Endodermal cell (in vitro differentiated cells): ENCODE data around the gene TMEM138. TPM values are rescaled to one million over a fixed set of nuclear protein-coding genes. Genes with fewer than 3 reads are reported as not detected.
A peak's percentile ranks its signal among the peaks of the same experiment; 100 is the strongest.

ENCODE experiments used
- DNase-seq: peaks from one replicate; pipeline ENCODE4 v3.0.0-alpha.2; 2017
- H3K27ac ChIP-seq: 2 replicates; pipeline ENCODE4 v1.5.1; 2013; ENCODE audit warnings: mild to moderate bottlenecking, low read depth, low read length, moderate library complexity
- H3K27me3 ChIP-seq: 2 replicates; pipeline ENCODE4 v1.6.1; 2013; ENCODE audit warnings: mild to moderate bottlenecking, low read length, moderate library complexity; ENCODE audit not compliant: insufficient read depth, control insufficient read depth, poor library complexity, severe bottlenecking
- H3K36me3 ChIP-seq: 2 replicates; pipeline ENCODE4 v1.7.0; 2013; ENCODE audit warnings: mild to moderate bottlenecking, low read length, moderate library complexity; ENCODE audit not compliant: control insufficient read depth, insufficient read depth
- H3K4me1 ChIP-seq: one replicate; pipeline ENCODE4 v1.7.0; 2013; ENCODE audit warnings: low read length; ENCODE audit not compliant: control insufficient read depth, insufficient read depth
- H3K4me3 ChIP-seq: 2 replicates; pipeline ENCODE4 v1.5.1; 2013; ENCODE audit warnings: mild to moderate bottlenecking, low read length, moderate library complexity
- H3K9ac ChIP-seq: 2 replicates; pipeline ENCODE4 v1.6.1; 2013; ENCODE audit warnings: mild to moderate bottlenecking, low read length, moderate library complexity; ENCODE audit not compliant: poor library complexity, severe bottlenecking; ENCODE audit errors: extremely low read depth
- H3K9me3 ChIP-seq: 2 replicates; pipeline ENCODE4 v1.6.1; 2013; ENCODE audit warnings: mild to moderate bottlenecking, low read length, moderate library complexity; ENCODE audit not compliant: control insufficient read depth
- H3K27ac Mint-ChIP-seq: 2 replicates; pipeline ENCODE4 v1.8.0; 2020; ENCODE audit warnings: mixed read lengths
- H3K27me3 Mint-ChIP-seq: 2 replicates; pipeline ENCODE4 v1.8.0; 2021; ENCODE audit warnings: mild to moderate bottlenecking, mixed read lengths; ENCODE audit not compliant: insufficient read depth
- H3K36me3 Mint-ChIP-seq: 2 replicates; pipeline ENCODE4 v1.8.0; 2020; ENCODE audit warnings: low read depth, mixed read lengths
- H3K4me1 Mint-ChIP-seq: 2 replicates; pipeline ENCODE4 v1.8.0; 2020; ENCODE audit warnings: mixed read lengths
- H3K4me3 Mint-ChIP-seq: 2 replicates; pipeline ENCODE4 v1.8.0; 2020; ENCODE audit warnings: mild to moderate bottlenecking, moderate library complexity, mixed read lengths
- H3K9me3 Mint-ChIP-seq: 2 replicates; pipeline ENCODE4 v1.8.0; 2020; ENCODE audit warnings: mild to moderate bottlenecking, mixed read lengths
- WGBS, 2 experiments: methylation state at CpG; one replicate each; pipeline versions ENCODE4 v1.1.5 to v1.1.7; 2013; ENCODE audit warnings: missing lambda C conversion rate in 2 of 2, mixed read lengths in 1 of 2; ENCODE audit not compliant: insufficient coverage in 1 of 2, insufficient read length in 1 of 2; 5-methylcytosine and 5-hydroxymethylcytosine counted together
- total RNA-seq, 2 donors: library from RNA; stranded (reverse); fragmentation: NEBNext Ultra II Directional in 1 of 2; extraction: Animal tissue kit (Norgen Biotek cat#: 25700) in 1 of 2; gene quantifications; 2 replicates in 1 of 2; 3 replicates in 1 of 2; pipeline ENCODE4 v1.2.1, GENCODE V29; 2021
- TF ChIP-seq, protein P1 (sequence below): fragments of 200-600 bp; sonication (generic); conservative IDR thresholded peaks from 2 replicates; pipeline ENCODE4 v1.5.0; 2021; ENCODE audit warnings: antibody characterized with exemption, mild to moderate bottlenecking

Gene TMEM138
- total RNA-seq, 2 donors from 2014 or later, result 26.5 to 29.3 TPM

DNA sequence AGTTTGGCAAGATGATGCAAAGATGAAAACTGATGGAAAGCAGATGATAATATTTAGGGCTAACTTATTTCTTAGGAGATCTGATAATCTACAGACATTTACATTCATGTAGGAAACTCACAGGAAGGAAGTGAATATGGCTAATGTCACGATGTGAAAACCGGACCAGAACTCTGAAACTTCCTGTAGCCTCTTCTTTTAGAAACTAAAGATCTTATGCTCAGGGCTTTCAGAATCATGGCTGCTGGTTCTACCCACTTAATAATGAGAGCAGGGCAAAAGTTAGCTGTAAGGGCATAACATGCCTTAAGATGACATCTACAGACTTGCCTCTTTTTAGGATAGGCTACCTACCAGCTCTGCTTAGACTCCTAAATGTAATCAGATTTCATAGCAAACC lies 52.4 kb downstream of the TMEM138 start:
- TF ChIP-seq, protein P1, sequence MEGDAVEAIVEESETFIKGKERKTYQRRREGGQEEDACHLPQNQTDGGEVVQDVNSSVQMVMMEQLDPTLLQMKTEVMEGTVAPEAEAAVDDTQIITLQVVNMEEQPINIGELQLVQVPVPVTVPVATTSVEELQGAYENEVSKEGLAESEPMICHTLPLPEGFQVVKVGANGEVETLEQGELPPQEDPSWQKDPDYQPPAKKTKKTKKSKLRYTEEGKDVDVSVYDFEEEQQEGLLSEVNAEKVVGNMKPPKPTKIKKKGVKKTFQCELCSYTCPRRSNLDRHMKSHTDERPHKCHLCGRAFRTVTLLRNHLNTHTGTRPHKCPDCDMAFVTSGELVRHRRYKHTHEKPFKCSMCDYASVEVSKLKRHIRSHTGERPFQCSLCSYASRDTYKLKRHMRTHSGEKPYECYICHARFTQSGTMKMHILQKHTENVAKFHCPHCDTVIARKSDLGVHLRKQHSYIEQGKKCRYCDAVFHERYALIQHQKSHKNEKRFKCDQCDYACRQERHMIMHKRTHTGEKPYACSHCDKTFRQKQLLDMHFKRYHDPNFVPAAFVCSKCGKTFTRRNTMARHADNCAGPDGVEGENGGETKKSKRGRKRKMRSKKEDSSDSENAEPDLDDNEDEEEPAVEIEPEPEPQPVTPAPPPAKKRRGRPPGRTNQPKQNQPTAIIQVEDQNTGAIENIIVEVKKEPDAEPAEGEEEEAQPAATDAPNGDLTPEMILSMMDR, result no peak
- Histone ChIP-seq H3K36me3 (peaks cover 99% of the 10 kb centered on the region), H3K4me3 (no peak overlapping the region), H3K4me1 (no peaks in the 10 kb centered on the region), H3K27ac (no peak overlapping the region), H3K9me3 (no peaks in the 10 kb centered on the region), H3K9ac (no peak overlapping the region), H3K27me3 (no peaks in the 10 kb centered on the region)
- no peaks in the 10 kb centered on the region for H3K27me3 Mint-ChIP-seq
- 98 to 100% methylated on average over 2 of the region's 2 CpGs for WGBS, 2 experiments
- H3K36me3 Mint-ChIP-seq, result peaks cover 92% of the 10 kb centered on the region
- no peak for DNase-seq
- H3K4me3 Mint-ChIP-seq, result no peak overlapping the region
- no peaks in the 10 kb centered on the region for H3K9me3 Mint-ChIP-seq
- peak overlapping the region; percentile 23 for H3K27ac Mint-ChIP-seq
- no peaks in the 10 kb centered on the region for H3K4me1 Mint-ChIP-seq

DNA sequence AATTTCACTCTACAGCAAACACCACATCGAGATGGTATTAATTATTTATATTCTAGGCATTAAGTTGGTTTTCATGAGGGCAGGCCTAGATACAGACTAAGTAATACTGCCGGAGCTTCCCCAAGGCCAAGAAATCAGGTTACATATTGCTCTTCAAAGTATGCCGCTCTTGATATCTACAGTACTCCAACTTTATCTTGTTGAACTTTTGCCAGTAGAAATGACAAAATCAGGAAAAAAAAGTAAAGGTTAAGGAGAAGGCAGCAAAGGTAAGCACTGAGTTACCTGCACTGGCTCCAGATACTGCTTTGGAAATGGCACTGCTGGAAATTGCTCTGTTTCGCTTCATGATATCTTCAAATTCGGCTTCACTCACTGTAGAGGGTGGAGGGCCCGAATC lies 53.2 kb downstream of the TMEM138 start:
- WGBS, 2 experiments, result 93 to 98% methylated on average over 4 to 6 of the region's 6 CpGs
- no peaks in the 10 kb centered on the region for H3K9me3 Mint-ChIP-seq

DNA sequence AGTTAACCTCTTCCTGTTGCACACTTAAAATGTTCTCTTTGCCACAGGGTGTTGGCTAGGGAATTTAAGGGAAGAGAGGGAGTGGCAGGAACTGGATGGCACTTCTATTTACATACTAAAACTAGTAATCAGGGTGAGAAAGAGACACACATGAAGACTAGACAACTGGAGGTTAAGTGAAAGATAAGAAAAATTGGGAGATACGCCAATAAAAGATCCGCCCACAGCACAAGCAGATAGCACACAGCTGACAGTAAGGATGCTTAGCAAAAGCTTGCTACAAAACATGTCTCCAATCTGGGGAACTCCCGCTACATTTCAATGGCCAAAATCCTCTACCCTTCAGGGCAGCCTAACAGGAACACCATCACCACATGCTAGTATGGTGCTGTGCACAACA lies 54.8 kb downstream of the TMEM138 start:
- no peak for DNase-seq
- Mint-ChIP-seq H3K9me3 (no peaks in the 10 kb centered on the region), H3K36me3 (peaks cover 91% of the 10 kb centered on the region), H3K4me1 (no peaks in the 10 kb centered on the region), H3K27me3 (no peaks in the 10 kb centered on the region), H3K4me3 (no peak overlapping the region), H3K27ac (no peak overlapping the region)
- H3K9ac ChIP-seq, result no peak overlapping the region
- no peak overlapping the region for H3K27ac ChIP-seq
- H3K9me3 ChIP-seq, result no peaks in the 10 kb centered on the region
- H3K4me3 ChIP-seq, result no peak overlapping the region
- peaks cover 97% of the 10 kb centered on the region for H3K36me3 ChIP-seq
- TF ChIP-seq, protein P1, result no peak
- H3K27me3 ChIP-seq, result no peaks in the 10 kb centered on the region
- WGBS, 2 experiments, result 93 to 96% methylated on average over 3 of the region's 3 CpGs
- H3K4me1 ChIP-seq, result no peaks in the 10 kb centered on the region

More for the DNA sequence above, 53.2 kb downstream of the TMEM138 start:
- no peaks in the 10 kb centered on the region for H3K27me3 ChIP-seq
- Mint-ChIP-seq H3K27me3 (no peaks in the 10 kb centered on the region), H3K4me3 (no peak overlapping the region), H3K36me3 (peaks cover 92% of the 10 kb centered on the region), H3K4me1 (no peaks in the 10 kb centered on the region), H3K27ac (no peak overlapping the region)
- H3K4me3 ChIP-seq, result no peak overlapping the region
- H3K36me3 ChIP-seq, result peaks cover 99% of the 10 kb centered on the region
- H3K9me3 ChIP-seq, result no peaks in the 10 kb centered on the region
- H3K4me1 ChIP-seq, result no peaks in the 10 kb centered on the region
- TF ChIP-seq, protein P1, result no peak
- no peak overlapping the region for H3K9ac ChIP-seq
- no peak for DNase-seq
- no peak overlapping the region for H3K27ac ChIP-seq
